ENCODE data around the gene BRD1. TPM values are rescaled to one million over a fixed set of nuclear protein-coding genes. Genes with fewer than 3 reads are reported as not detected.
A peak's percentile ranks its signal among the peaks of the same experiment; 100 is the strongest.

Gene BRD1
- total RNA-seq, 1 donor from 2014 or later: 35.1 TPM

DNA sequence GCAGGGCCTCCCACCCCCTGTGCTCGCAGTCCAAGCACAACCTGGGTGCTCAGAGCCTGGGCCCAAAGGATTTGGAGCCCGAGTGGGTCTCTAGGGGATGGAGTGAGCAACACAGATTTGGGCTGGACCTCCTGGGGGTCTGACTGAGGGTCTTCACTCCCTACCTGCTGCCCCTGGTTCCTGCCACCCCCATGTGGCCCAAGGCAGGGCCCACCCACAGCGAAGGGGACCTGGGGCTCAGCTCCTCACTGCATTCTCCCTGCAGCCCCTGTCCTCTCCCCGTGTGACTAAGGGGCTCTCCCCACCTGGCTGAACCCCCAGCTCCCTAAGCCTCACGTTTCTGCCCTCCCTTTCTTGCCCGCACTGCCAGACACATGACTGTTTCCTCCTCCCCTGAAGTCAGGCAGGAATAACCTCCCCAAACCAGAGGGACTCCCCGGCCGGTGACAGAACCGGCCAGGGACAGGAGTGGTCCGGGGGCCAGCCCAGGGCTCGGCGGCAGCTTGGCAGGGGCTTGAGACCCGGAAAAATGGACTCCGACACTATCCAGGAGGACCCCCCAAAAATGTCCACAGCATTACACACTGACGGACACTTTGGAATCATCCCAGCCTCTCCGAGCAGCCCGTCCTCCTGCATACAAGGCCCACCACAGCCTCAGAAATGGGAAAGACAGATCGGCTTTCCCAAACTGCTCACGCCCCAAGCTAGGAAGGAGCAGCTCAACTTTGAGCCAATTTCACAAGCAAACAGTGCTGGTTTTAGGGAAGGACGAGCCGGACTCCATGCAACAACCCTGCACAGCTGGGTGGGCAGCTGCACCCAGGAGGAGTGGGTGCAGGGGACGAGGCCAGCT is 57.8 kb downstream of the BRD1 start:
- intact Hi-C loops (cut with DNase I): no loop called here
- no peaks in the 10 kb centered on the region for H3K27me3 ChIP-seq
- TF ChIP-seq POLR2A (IDR thresholded peaks at IDR 0.05): no peak
- TF ChIP-seq POLR2AphosphoS5 (IDR thresholded peaks at IDR 0.05; ENCODE audit: insufficient read depth in 1 of 2, low read depth in 1 of 2): no peak
- peaks cover 0 to 24% of the 10 kb centered on the region in 2 donors for H3K36me3 ChIP-seq
- H3K4me3 ChIP-seq: no peak overlapping the region
- peaks cover 3% of the 10 kb centered on the region for H3K9me3 ChIP-seq
- H3K27ac ChIP-seq: no peak overlapping the region
- no peaks in the 10 kb centered on the region for H3K4me1 ChIP-seq
- DNase-seq (ENCODE audit: extremely low spot score in 2 of 2): no peak

DNA sequence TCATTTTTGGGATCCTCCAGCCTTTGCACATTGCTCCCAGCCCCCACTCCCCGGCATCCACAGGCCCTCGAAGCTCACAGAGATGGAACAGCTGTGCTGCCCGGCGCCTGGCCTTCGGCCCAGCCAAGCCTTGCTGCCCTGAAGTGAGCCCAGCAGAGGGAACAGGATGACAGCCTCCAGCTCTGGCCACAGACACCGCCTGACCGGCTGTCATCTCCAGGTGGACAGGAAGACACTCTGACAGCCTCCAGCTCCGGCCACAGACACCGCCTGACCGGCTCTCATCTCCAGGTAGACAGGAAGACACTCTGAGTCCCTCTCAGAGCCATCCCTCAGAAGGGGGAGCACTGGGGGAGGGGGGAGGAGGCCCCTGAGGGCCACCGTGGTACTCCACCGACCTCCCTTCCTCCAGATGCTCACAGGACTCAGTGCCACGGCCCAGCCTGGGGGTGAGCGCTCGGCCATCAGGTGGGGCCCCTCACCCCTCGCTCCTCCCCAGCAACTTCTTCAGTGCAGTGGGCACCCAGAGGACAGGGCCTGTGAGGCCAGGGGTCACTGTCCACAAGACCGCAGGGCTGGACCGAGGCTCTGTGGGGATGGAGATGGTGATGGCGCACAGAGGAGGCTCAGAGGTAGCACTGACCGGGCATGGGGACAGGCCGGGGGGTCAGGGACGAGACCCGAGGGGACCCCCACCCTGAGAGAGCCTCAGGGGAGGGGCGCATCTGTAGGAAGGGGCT is 58.6 kb downstream of the BRD1 start:
- TF ChIP-seq POLR2AphosphoS5 (IDR thresholded peaks at IDR 0.05; ENCODE audit: insufficient read depth in 1 of 2, low read depth in 1 of 2) (no peak), POLR2A (IDR thresholded peaks at IDR 0.05) (no peak)
- TF ChIP-seq, protein P1, sequence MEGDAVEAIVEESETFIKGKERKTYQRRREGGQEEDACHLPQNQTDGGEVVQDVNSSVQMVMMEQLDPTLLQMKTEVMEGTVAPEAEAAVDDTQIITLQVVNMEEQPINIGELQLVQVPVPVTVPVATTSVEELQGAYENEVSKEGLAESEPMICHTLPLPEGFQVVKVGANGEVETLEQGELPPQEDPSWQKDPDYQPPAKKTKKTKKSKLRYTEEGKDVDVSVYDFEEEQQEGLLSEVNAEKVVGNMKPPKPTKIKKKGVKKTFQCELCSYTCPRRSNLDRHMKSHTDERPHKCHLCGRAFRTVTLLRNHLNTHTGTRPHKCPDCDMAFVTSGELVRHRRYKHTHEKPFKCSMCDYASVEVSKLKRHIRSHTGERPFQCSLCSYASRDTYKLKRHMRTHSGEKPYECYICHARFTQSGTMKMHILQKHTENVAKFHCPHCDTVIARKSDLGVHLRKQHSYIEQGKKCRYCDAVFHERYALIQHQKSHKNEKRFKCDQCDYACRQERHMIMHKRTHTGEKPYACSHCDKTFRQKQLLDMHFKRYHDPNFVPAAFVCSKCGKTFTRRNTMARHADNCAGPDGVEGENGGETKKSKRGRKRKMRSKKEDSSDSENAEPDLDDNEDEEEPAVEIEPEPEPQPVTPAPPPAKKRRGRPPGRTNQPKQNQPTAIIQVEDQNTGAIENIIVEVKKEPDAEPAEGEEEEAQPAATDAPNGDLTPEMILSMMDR (IDR thresholded peaks at IDR 0.05): no peak
- Histone ChIP-seq H3K27me3 (no peaks in the 10 kb centered on the region), H3K9me3 (peaks cover 3% of the 10 kb centered on the region), H3K27ac (no peak overlapping the region), H3K36me3 (peaks cover 0 to 16% of the 10 kb centered on the region in 2 donors), H3K4me1 (no peaks in the 10 kb centered on the region), H3K4me3 (no peak overlapping the region)
- no peak for DNase-seq (ENCODE audit: extremely low spot score in 2 of 2)
- intact Hi-C loops (cut with DNase I): no loop called here

DNA sequence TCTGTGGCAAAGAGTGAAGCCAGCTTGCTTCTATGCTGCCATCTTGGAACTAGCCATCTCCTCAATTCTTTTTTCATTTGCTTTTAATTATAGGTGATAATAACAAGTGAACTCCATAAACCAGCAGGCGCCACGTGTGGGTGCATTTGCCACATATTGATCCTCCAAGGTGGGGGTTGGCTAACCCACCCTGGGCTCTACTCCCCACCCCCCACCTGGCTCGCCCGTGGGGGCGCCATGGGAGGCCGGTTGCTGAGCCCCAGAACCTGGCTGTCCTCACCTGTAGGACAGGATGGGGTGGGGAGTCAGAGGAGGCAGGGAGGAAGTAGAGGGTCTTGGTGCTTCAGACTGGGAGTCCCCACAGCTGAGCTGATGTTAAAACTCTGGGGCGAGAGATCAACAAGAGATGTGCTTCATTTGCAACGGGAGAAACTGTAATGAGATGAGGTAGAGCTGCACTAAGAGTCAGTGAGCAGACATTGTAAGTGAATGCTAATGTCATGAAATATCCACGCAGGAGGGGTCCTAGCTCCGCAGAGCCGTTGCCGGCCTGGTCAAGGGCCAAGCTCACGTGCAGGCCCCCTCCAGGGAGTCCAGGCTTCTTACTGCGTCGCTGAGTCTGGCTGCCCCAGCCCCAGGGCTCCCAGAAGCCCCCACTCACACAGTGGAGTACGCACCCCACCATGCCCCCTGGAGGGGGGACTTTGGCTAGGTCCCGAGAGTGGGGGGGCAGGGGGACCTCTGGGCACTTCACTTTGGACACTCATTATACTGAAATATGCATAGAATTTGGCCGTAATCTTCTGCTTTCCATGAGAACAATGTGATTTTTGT is 59.4 kb downstream of the BRD1 start:
- peaks cover 3% of the 10 kb centered on the region for H3K9me3 ChIP-seq
- intact Hi-C loops (cut with DNase I): no loop called here

DNA sequence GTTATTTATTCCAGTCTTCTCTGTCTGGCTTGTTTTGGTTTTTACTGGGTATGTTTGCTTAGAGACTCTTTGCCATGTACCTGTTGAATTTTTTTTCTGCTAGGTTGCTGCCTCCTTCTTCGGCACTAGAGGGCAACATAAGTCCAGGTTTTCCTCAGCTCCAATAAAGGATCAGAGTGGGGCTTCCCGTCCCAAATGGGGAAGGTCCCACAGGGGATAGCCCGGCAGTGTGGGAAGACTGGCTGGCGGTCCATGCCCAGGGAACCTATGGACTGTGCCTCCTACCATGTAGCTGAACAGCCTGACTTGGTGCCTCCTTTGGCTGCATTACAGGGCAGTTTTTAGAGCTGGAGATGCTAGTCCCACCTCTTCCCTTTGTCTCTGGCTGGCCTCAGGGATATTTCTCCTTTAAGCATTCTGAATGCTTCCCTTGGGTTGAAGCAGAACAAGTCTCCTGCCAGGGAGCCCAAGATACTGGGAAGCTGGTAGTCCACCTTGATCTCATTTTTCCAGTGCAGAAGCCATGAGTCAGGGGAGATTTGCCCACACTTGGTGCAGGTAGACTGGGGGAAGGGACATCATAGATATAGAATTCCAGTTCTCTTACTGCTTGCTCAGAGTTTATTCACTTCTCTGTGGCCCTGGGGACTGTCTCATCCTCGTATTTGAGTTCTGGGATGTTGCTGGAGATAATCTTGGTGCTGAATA is 60.2 kb downstream of the BRD1 start:
- H3K4me3 ChIP-seq: no peak overlapping the region
- DNase-seq (ENCODE audit: extremely low spot score in 2 of 2): no peak

More for the DNA sequence above, 59.4 kb downstream of the BRD1 start:
- no peak for DNase-seq (ENCODE audit: extremely low spot score in 2 of 2)
- no peaks in the 10 kb centered on the region for H3K27me3 ChIP-seq
- H3K36me3 ChIP-seq: peaks cover 0 to 13% of the 10 kb centered on the region in 2 donors
- no peak overlapping the region for H3K27ac ChIP-seq
- no peak overlapping the region for H3K4me3 ChIP-seq
- TF ChIP-seq POLR2AphosphoS5 (IDR thresholded peaks at IDR 0.05; ENCODE audit: insufficient read depth in 1 of 2, low read depth in 1 of 2) (no peak), POLR2A (IDR thresholded peaks at IDR 0.05) (no peak)
- TF ChIP-seq, protein P1 (IDR thresholded peaks at IDR 0.05): no peak
- H3K4me1 ChIP-seq: no peaks in the 10 kb centered on the region

More for the DNA sequence above, 60.2 kb downstream of the BRD1 start:
- TF ChIP-seq POLR2AphosphoS5 (IDR thresholded peaks at IDR 0.05; ENCODE audit: insufficient read depth in 1 of 2, low read depth in 1 of 2): no peak
- TF ChIP-seq, protein P1 (IDR thresholded peaks at IDR 0.05): peak; percentile 13 to 30 (median 21)
- Histone ChIP-seq H3K36me3 (peaks cover 0 to 8% of the 10 kb centered on the region in 2 donors), H3K4me1 (no peaks in the 10 kb centered on the region), H3K27me3 (no peaks in the 10 kb centered on the region), H3K27ac (no peak overlapping the region), H3K9me3 (peaks cover 3% of the 10 kb centered on the region)
- intact Hi-C loops (cut with DNase I): no loop called here
